ENCODE data around the gene SPINT3.

DNA sequence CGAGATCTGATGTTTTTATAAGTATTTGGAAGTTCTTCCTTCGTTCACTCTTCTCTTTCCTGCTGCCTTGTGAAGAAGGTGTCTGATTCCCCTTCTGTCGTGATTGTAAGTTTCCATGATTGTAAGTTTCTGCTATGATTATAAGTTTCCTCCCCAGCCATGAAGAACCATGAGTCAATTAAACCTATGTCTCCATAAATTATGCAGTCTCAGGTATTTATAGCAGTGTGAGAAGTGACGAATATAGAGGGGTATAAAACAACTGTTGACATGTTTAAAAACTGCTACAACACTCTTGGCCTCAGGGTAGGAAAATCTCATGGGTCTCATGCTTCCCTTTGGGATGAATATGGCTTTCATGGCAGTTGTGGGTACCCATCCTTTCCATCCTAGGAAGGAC lies 51.7 kb downstream of the SPINT3 start:
- TF ChIP-seq, protein P1, sequence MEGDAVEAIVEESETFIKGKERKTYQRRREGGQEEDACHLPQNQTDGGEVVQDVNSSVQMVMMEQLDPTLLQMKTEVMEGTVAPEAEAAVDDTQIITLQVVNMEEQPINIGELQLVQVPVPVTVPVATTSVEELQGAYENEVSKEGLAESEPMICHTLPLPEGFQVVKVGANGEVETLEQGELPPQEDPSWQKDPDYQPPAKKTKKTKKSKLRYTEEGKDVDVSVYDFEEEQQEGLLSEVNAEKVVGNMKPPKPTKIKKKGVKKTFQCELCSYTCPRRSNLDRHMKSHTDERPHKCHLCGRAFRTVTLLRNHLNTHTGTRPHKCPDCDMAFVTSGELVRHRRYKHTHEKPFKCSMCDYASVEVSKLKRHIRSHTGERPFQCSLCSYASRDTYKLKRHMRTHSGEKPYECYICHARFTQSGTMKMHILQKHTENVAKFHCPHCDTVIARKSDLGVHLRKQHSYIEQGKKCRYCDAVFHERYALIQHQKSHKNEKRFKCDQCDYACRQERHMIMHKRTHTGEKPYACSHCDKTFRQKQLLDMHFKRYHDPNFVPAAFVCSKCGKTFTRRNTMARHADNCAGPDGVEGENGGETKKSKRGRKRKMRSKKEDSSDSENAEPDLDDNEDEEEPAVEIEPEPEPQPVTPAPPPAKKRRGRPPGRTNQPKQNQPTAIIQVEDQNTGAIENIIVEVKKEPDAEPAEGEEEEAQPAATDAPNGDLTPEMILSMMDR (IDR thresholded peaks at IDR 0.05): no peak
- TF ChIP-seq POLR2A (IDR thresholded peaks at IDR 0.05): no peak
